Common myeloid progenitor, CD34-positive (primary cell): ENCODE results near the gene SOAT1.

ENCODE experiments used
- CTCF ChIA-PET: fragments of 350-600 bp; sonication (Branson Sonifier 250); formaldehyde crosslinking; loops from one replicate; lab custom pipeline; 2021; ENCODE audit warnings: antibody characterized with exemption; lab: Charles Lee
- POLR2A ChIA-PET: fragments of 350-600 bp; sonication (Branson Sonifier 250); formaldehyde crosslinking; loops from one replicate; lab custom pipeline; 2021; ENCODE audit warnings: antibody characterized with exemption; lab: Charles Lee
- DNase-seq, 3 donors: peaks; one replicate each; pipeline versions ENCODE4 v3.0.0 to v3.0.0-alpha.2; 2013
- H3K27ac ChIP-seq, 2 experiments: 1 replicate in 1 of 2; 2 replicates in 1 of 2; pipeline ENCODE4 v1.7.0; 2013; ENCODE audit warnings: inconsistent platforms in 2 of 2, low read length in 2 of 2, mild to moderate bottlenecking in 2 of 2, low read depth in 1 of 2, moderate library complexity in 1 of 2; ENCODE audit not compliant: severe bottlenecking in 2 of 2, insufficient read depth in 1 of 2, poor library complexity in 1 of 2
- H3K27me3 ChIP-seq, 5 experiments: replicated peaks in 2 of 5; 1 replicate in 3 of 5; 2 replicates in 2 of 5; pipeline versions ENCODE4 v1.6.1 to v1.7.0; 2013; ENCODE audit warnings: low read length in 4 of 5, mild to moderate bottlenecking in 2 of 5, moderate library complexity in 2 of 5, inconsistent platforms in 1 of 5; ENCODE audit not compliant: insufficient read depth in 5 of 5, control insufficient read depth in 4 of 5
- H3K36me3 ChIP-seq, 4 experiments: 1 replicate in 2 of 4; 2 replicates in 2 of 4; pipeline versions ENCODE4 v1.6.1 to v1.7.0; 2013; ENCODE audit warnings: low read length in 3 of 4, control low read depth in 1 of 4, mild to moderate bottlenecking in 1 of 4; ENCODE audit not compliant: control insufficient read depth in 4 of 4, insufficient read depth in 4 of 4
- H3K4me1 ChIP-seq, 4 experiments: 1 replicate in 3 of 4; 2 replicates in 1 of 4; pipeline versions ENCODE4 v1.6.1 to v1.7.1; 2013; ENCODE audit warnings: low read length in 3 of 4, mild to moderate bottlenecking in 3 of 4, control low read depth in 1 of 4, inconsistent platforms in 1 of 4, moderate library complexity in 1 of 4; ENCODE audit not compliant: control insufficient read depth in 4 of 4, insufficient read depth in 4 of 4; ENCODE audit errors: control extremely low read depth in 1 of 4
- H3K4me3 ChIP-seq, 7 experiments: 1 replicate in 4 of 7; 2 replicates in 3 of 7; pipeline versions ENCODE4 v1.5.1 to v1.7.0; 2013; ENCODE audit warnings: mild to moderate bottlenecking in 7 of 7, low read length in 6 of 7, moderate library complexity in 6 of 7, inconsistent platforms in 2 of 7, low read depth in 2 of 7, control low read depth in 1 of 7; ENCODE audit not compliant: insufficient read depth in 4 of 7, control insufficient read depth in 1 of 7; ENCODE audit errors: extremely low read depth in 1 of 7
- H3K9me3 ChIP-seq, 5 experiments: 1 replicate in 4 of 5; 2 replicates in 1 of 5; pipeline versions ENCODE4 v1.6.1 to v1.7.1; 2013; ENCODE audit warnings: low read length in 4 of 5, mild to moderate bottlenecking in 2 of 5, inconsistent platforms in 1 of 5, low read depth in 1 of 5, moderate library complexity in 1 of 5; ENCODE audit not compliant: control insufficient read depth in 4 of 5, insufficient read depth in 2 of 5; ENCODE audit errors: control extremely low read depth in 1 of 5
- WGBS: methylation state at CpG from one replicate; pipeline ENCODE4 v1.1.5; 2013; ENCODE audit not compliant: insufficient coverage; 5-methylcytosine and 5-hydroxymethylcytosine counted together

Gene SOAT1

DNA sequence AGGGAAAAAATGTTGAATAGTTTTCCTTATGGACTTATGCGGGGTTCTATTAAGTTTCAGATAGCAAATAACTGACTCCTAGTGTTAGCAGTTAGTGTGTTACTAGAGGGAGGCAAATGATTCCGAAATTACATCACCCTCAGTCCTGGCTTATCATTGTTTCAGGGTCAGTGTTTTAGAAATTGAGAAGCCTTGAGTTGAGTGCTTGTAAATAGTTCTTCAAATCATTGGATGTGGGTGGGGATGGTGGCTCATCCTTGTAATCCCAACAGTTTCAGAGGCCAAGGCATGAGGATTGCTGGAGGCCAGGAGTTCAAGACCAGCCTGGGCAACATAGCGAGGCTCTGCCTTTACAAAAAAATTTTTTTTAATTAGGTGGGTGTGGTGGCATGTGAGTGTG lies 21.3 kb downstream of the SOAT1 start:
- no peak overlapping the region for H3K27ac ChIP-seq
- ChIA-PET CTCF (no interaction called here), POLR2A (no interaction called here)
- peaks cover 0 to under 1% (median 0%) of the 10 kb centered on the region in 5 experiments for H3K9me3 ChIP-seq
- H3K4me1 ChIP-seq: no peaks in the 10 kb centered on the region
- DNase-seq: no peak
- peaks cover 2 to 14% (median 7%) of the 10 kb centered on the region in 4 experiments for H3K36me3 ChIP-seq
- H3K27me3 ChIP-seq: no peaks in the 10 kb centered on the region
- no peak overlapping the region for H3K4me3 ChIP-seq
- 92% methylated on average over 2 of the region's 3 CpGs for WGBS

DNA sequence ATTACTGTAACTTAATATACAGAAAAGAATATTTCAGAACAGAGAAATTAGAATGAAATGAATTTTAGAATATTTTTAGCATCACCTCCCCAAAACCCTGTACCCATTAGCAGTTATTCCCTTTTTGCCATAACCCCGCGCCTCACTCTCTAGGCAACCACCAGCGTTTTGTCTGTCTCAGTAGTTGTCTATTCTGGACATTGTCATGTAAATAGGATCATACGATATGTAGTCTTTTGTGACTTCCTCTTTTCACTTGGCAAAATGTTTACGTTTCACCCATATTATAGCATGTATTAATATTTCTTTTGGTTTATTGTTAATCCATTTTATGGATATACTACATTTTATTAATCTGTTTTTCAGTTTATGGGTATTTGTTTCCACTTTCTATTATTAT lies 24.9 kb downstream of the SOAT1 start:
- Histone ChIP-seq H3K4me1 (no peaks in the 10 kb centered on the region), H3K4me3 (no peak overlapping the region), H3K27ac (no peak overlapping the region), H3K36me3 (peaks cover 2 to 9% (median 5%) of the 10 kb centered on the region in 4 experiments), H3K9me3 (peaks cover 0 to 9% (median 2%) of the 10 kb centered on the region in 5 experiments), H3K27me3 (no peaks in the 10 kb centered on the region)
- no CpG with 5 or more reads among the region's 5 CpGs for WGBS
- ChIA-PET CTCF (no interaction called here), POLR2A (no interaction called here)
- DNase-seq: peak in 2 of 3 donors; percentile 18 to 44

GRCh38 chr1:179321533-179322216 lies 28.1 kb downstream of the SOAT1 start:
- POLR2A ChIA-PET: interaction anchor here (0.6 kb wide), 1 partner anchor 13 kb away, joined by 3 read pairs; no protein-coding TSS in a partner anchor
- Histone ChIP-seq H3K4me3 (no peak overlapping the region), H3K27ac (no peak overlapping the region), H3K27me3 (no peaks in the 10 kb centered on the region), H3K9me3 (peaks cover 0 to 9% (median 2%) of the 10 kb centered on the region in 5 experiments), H3K4me1 (no peaks in the 10 kb centered on the region), H3K36me3 (peaks cover 0 to 11% (median 4%) of the 10 kb centered on the region in 4 experiments)
- no peak for DNase-seq
- CTCF ChIA-PET: no interaction called here
- WGBS: 94% methylated on average over 2 of the region's 5 CpGs

- no peak for DNase-seq
- Histone ChIP-seq H3K27ac (no peak overlapping the region), H3K4me1 (no peaks in the 10 kb centered on the region), H3K36me3 (peaks cover 0 to 13% (median 7%) of the 10 kb centered on the region in 4 experiments), H3K4me3 (no peak overlapping the region), H3K27me3 (no peaks in the 10 kb centered on the region), H3K9me3 (peaks cover 0 to 9% (median 2%) of the 10 kb centered on the region in 5 experiments)
- ChIA-PET CTCF (no interaction called here), POLR2A (no interaction called here)
- 57% methylated on average over 1 of the region's 3 CpGs for WGBS
These were observed 29.0 kb downstream of the SOAT1 start for GRCh38 chr1:179322557-179322956.

- POLR2A ChIA-PET: no interaction called here
- Histone ChIP-seq H3K27me3 (no peaks in the 10 kb centered on the region), H3K36me3 (peaks cover 0 to 14% (median 7%) of the 10 kb centered on the region in 4 experiments), H3K9me3 (peaks cover 0 to 9% (median 2%) of the 10 kb centered on the region in 5 experiments), H3K4me1 (no peaks in the 10 kb centered on the region), H3K4me3 (no peak overlapping the region), H3K27ac (no peak overlapping the region)
- no peak for DNase-seq
- 100% methylated on average over 1 of the region's 4 CpGs for WGBS
- CTCF ChIA-PET: no interaction called here
These were observed 29.8 kb downstream of the SOAT1 start for GRCh38 chr1:179323436-179323835.

DNA sequence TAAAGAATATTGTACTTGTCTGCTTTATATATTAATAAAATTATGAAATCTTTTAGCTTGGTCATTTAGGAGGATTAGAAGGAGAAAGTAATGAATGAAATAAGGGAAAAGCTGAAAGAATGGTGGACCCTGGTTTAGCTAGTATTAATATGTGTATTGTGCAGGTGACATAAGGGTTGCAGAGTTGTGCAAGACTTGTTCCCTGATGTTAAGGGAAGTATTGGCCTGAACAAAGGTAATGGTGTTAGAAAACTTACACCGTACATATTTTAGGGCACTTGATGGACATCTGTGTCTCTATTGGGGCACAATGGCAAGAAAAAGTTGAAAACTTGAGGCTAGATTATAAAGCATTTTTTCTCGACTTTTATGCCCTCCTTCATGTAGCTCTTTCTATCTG lies 32.2 kb downstream of the SOAT1 start:
- CTCF ChIA-PET: no interaction called here
- WGBS: 100% methylated on average over 1 of the region's 2 CpGs

GRCh38 chr1:179326746-179327145 lies 33.1 kb downstream of the SOAT1 start:
- peaks cover 0 to 6% (median 2%) of the 10 kb centered on the region in 5 experiments for H3K9me3 ChIP-seq
- H3K36me3 ChIP-seq: peaks cover 2 to 17% (median 14%) of the 10 kb centered on the region in 4 experiments
- no peak overlapping the region for H3K27ac ChIP-seq
- CTCF ChIA-PET: interaction anchor here (0.6 kb wide), 1 partner anchor 105 kb away, joined by 4 read pairs; no protein-coding TSS in a partner anchor
- no peak for DNase-seq
- POLR2A ChIA-PET: no interaction called here
- H3K4me1 ChIP-seq: no peaks in the 10 kb centered on the region
- H3K4me3 ChIP-seq: no peak overlapping the region
- 100% methylated on average over 1 of the region's 3 CpGs for WGBS
- no peaks in the 10 kb centered on the region for H3K27me3 ChIP-seq

More for the DNA sequence above, 32.2 kb downstream of the SOAT1 start:
- H3K36me3 ChIP-seq: peaks cover 2 to 20% (median 16%) of the 10 kb centered on the region in 4 experiments
- no peaks in the 10 kb centered on the region for H3K4me1 ChIP-seq
- H3K27ac ChIP-seq: no peak overlapping the region
- peaks cover 0 to 10% (median 2%) of the 10 kb centered on the region in 5 experiments for H3K9me3 ChIP-seq
- no peaks in the 10 kb centered on the region for H3K27me3 ChIP-seq
- no peak for DNase-seq
- POLR2A ChIA-PET: no interaction called here
- H3K4me3 ChIP-seq: no peak overlapping the region
